ENCODE measurements around the gene SLC15A2.

- TF ChIP-seq CTCF (optimal IDR thresholded peaks at IDR 0.05 in 1 of 3, IDR thresholded peaks at IDR 0.05 in 1 of 3, conservative IDR thresholded peaks at IDR 0.05 in 1 of 3; ENCODE audit: extremely low read depth in 1 of 3, insufficient read depth in 2 of 3, low read length in 3 of 3) (no peak), EZH2 (IDR thresholded peaks at IDR 0.05; ENCODE audit: low read length) (no peak)
Measured at GRCh38 chr3:121863801-121864200, 30.4 kb upstream of the SLC15A2 start.
